RPMI8226 (cell line): ENCODE data around the gene RASSF5.

ENCODE experiments used
- DNase-seq: peaks from one replicate; pipeline ENCODE4 v3.0.0-alpha.2; 2015

Gene RASSF5, protein sequence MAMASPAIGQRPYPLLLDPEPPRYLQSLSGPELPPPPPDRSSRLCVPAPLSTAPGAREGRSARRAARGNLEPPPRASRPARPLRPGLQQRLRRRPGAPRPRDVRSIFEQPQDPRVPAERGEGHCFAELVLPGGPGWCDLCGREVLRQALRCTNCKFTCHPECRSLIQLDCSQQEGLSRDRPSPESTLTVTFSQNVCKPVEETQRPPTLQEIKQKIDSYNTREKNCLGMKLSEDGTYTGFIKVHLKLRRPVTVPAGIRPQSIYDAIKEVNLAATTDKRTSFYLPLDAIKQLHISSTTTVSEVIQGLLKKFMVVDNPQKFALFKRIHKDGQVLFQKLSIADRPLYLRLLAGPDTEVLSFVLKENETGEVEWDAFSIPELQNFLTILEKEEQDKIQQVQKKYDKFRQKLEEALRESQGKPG

DNA sequence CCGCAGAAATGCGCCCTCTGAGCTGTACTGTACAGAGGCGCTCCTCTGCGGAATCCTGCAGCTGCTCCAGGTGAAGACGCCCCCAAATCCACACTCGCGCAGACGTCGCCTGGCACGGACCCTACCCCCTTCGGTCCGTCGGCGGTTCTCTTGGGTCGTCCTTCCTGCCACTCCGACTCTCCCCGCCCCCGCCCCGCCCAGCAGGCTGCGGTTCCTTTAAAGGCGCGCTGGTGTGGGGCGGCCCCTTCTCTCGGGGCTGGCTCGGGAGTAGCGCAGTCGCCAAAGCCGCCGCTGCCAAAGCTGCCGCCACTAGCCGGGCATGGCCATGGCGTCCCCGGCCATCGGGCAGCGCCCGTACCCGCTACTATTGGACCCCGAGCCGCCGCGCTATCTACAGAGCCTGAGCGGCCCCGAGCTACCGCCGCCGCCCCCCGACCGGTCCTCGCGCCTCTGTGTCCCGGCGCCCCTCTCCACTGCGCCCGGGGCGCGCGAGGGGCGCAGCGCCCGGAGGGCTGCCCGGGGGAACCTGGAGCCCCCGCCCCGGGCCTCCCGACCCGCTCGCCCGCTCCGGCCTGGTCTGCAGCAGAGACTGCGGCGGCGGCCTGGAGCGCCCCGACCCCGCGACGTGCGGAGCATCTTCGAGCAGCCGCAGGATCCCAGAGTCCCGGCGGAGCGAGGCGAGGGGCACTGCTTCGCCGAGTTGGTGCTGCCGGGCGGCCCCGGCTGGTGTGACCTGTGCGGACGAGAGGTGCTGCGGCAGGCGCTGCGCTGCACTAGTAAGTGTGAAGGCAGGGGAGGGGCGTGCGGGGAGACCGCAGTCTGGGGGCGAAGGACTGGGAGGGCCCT, at the start of gene RASSF5:
TSS of gene RASSF5 (plus strand) at position 248 of the 846 bp plus-strand sequence. CDS start at position 320, 72 bp downstream.
- DNase-seq = peak; percentile 76

GRCh38 chr1:206459703-206460102, 47.6 kb upstream of the RASSF5 start:
- DNase-seq = no peak

DNA sequence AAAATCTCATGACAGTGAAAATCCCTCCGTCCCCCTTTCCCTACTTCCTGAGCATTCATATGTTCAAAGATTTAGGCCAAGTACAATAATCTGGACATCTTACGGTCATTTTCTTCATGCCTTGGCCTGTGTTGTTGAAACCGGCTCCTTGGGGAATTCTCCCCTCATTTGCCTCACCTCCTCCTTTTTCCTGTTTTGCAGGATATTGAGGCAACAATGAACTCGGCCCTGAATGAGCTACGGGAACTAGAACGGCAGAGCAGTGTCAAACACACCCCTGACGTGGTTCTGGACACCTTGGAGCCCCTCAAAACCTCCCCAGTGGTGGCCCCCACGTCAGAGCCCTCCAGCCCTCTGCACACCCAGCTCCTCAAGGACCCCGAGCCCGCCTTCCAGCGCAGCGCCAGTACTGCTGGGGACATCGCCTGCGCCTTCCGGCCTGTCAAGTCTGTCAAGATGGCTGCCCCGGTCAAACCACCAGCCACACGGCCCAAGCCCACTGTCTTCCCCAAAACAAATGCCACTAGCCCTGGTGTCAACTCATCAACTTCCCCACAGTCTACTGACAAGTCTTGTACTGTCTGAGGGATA, 46.4 kb upstream of the RASSF5 start:
- no peak for DNase-seq

DNA sequence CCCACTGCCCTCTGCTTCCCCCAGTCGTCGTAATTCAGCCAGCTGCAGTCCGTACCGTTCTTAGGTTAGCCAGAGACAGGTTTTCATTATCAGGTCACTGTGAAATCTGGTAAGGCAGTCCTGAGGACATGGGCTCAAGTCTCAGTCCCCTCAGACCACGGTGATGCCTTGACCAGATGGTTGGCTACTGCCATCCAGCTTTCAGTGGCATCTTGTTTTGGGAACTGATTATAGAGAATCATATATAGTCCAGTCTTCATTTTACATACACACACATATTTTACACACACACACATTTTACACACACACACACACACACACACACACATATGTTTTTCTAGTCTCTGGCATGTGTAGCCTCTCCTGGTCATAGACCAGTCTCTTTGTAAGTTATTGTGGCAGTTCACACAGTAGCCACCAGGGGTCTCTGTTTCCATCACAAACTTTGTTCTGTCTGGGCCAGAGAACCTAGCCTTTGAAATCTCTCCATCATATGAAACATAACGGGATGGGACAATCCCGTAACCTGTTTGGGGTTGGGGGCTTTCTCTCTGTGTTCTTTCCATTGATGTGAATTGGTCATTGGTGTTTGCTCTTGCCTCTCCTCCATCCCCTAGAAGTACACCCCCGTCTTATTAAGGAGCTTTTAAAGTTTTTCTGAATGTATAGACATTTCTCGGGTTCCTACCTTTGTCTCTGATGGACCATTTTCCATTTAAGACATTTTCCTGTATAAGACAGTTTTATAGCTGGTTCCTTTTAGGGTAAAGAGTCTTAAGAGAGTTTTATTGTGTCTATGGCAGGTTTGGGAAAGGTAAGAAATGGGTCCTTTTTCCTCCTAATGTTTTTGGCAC, 45.5 kb upstream of the RASSF5 start:
- DNase-seq = peak; percentile 84

DNA sequence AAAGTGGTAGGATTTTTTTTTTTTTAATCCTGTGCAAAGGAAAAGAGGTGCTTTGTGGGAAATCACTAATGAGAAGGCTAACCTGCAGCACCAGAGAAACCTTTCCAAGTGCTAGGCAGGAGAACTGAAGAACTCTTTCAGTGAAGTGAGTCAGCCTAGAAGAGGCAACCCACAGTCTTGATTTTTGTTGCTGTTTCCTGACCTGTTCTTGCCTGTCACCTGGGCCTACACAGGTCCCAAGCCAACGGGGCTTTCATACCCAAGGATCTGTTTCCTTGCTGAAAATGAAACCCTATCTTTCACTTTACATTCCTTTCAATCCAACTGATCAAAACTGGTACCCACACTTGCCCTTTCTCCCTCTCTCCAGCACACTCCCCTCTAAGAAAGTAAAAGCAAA, 44.2 kb upstream of the RASSF5 start:
- no peak for DNase-seq

GRCh38 chr1:206463911-206464310, 43.4 kb upstream of the RASSF5 start:
- no peak for DNase-seq

DNA sequence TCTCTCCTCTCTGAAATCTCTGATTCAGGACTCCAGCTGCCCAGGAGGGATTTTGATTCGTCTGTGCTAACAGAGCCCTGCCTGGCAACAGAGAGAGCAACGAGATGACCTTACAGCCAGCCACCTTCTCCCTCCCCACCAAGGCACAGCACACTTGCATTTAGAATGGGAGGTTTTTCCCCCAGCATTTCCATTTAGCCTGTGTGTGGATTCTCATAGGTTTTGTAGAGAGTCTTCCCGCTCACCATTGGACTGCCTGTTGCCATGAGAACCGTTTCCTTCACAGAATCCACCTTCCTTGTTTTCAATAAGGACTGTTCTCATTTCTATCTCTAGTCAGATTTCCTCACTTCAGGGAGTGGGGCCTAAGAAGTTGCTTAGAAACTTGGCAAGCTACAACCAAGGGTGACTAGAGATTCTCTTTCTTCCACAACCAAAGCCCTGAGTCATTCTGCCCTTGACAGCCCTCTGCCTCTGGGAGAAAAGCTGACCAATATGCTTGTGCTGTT, 42.8 kb upstream of the RASSF5 start:
- no peak for DNase-seq

DNA sequence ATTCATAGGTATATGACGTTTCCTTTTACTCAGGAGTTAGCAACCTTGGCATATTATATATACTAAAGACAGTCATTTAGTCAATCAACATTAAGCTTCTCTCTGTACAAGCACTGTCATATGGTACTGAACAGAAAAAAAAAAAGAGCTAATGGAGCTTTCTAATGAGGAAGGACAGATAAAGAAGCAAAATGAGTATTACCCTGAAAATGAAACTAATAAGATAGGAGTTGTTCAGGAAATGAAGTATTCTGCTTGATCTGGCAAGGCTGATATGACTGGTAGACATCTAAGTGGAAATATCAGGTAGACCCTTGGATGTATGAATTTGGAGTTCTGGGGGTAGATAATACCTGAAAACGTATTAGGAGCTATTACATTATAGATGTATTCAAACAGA, 41.4 kb upstream of the RASSF5 start:
- DNase-seq = no peak

- no peak for DNase-seq
Measured at GRCh38 chr1:206466840-206467649, 40.3 kb upstream of the RASSF5 start.

GRCh38 chr1:206467915-206468314, 39.4 kb upstream of the RASSF5 start:
- peak; percentile 14 for DNase-seq

- DNase-seq = no peak
Measured at GRCh38 chr1:206468571-206468970, 38.8 kb upstream of the RASSF5 start.

- peak; percentile 45 for DNase-seq
Measured at GRCh38 chr1:206469411-206469932, 37.9 kb upstream of the RASSF5 start.

DNA sequence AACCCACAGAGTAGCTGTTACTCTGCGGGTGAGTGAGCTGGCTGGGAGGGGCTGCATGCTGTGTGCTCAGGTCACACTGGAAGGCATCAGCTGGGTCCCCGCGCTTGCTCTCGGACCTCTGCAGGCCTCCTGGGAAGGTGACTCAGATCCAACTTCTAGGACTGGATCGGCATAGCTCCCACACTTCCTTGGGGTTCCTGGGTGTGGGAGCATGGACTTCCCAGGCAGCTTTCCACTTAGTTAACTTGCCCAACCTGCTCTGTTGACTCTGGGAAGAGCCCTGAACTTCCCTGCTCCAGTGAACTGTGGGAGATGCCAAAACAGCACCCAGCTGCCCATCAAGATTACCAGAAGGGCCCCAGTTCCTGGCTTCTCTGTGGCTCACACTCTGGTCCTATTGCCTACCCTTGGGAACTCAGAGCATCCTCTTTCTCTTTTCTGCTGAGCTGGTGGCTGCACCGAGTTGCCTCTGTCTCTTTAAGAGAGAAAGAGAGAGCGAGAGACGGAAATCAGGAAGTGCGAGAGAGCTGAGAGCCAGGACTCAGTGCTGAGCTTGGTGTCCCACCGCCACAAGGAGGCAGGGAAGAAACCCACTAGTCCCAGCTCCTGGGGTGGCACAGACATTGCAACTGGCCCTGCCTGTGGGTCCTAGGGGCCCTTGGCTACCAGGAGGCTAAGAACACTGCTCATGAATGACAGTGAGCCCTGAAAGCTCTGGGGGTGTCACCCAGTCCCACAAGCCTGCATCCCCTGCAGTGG, 37.2 kb upstream of the RASSF5 start, which contains the start of gene IKBKE:
TSS of gene IKBKE (plus strand) at position 544 of the 759 bp plus-strand sequence. CDS start 2,752 bp downstream, outside the sequence.
- DNase-seq = peak; percentile 93

GRCh38 chr1:206470692-206471414, 36.5 kb upstream of the RASSF5 start:
- peak; percentile 61 for DNase-seq

DNA sequence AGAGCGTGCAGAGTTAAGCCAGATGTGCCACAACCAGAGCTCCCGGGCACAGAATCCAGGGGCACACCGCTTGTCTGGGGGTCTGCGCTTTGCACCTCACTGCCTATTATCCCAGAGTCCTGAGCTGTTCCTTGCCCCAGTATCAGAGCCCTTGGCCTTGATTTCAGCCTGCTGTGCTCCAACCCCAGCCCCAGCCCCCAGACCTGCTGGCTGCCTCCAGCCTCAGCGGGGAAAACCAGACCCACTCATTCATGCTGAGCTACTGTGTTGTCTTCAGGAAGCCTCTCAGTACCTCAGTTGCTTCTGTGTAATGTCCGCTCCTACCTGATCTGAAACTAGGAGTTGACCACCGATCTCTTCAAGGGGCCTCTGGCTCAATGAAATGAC, 35.9 kb upstream of the RASSF5 start:
- DNase-seq = no peak

GRCh38 chr1:206472024-206472423, 35.3 kb upstream of the RASSF5 start:
- no peak for DNase-seq

DNA sequence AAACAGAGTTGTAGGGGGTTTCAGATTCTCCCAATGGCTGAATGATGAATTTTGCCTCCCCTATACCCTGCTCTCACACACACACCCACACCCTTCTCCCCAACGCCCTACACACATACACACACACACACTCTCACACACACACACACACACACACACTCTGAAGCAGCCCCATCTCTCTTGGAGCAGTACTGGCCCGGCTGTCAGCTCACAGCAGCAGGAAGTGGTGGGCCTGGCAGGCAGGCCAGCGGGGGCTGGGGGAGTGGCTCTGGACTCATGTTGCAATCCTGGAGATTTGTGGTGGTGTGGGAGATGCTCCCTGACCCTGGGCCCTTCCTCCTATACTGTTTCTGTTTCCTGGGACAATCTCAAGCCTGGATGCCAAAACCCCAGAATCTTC, 34.9 kb upstream of the RASSF5 start:
- DNase-seq = no peak

DNA sequence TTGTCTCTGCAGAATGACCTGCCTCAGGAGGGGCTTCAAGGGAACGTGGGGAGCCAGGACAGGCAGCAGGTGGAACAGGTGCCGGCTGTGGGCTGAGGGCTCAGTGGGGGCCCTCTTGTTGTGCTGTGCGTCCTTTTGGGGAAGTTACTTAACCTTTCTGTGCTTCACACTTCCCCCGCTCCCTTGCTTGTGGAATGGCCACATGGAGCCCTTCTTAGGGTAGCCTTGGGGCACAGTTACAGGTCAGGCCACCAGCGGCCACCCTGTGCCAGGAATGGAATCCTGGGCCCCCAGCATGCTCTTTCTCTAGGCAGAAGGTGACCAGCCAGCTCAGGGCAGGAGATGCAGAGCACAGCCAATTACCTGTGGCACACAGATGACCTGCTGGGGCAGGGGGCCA, 34.4 kb upstream of the RASSF5 start:
- no peak for DNase-seq

- no peak for DNase-seq
Measured at GRCh38 chr1:206476058-206476457, 31.3 kb upstream of the RASSF5 start.

DNA sequence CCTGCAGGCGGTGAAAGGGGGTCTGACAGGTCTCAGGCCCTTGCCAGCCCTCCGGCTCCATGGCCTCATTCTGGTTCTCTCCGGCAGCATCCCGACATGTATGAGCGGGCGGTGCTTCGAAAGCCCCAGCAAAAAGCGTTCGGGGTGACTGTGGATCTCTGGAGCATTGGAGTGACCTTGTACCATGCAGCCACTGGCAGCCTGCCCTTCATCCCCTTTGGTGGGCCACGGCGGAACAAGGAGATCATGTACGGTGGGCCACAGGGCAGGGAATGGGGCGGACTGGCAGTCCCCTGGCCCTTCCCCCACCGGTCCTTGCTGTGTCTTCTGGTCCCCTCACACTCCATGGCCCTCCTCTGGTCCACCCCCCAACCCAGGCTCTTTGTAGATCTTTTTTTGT, 30.7 kb upstream of the RASSF5 start:
- DNase-seq = no peak
